Smooth muscle cell (in vitro differentiated cells): Measurements from ENCODE around the gene CAPS. TPM values are rescaled to one million over a fixed set of nuclear protein-coding genes. Genes with fewer than 3 reads are reported as not detected.
A peak's percentile ranks its signal among the peaks of the same experiment; 100 is the strongest.

Source experiments
- DNase-seq: peaks from one replicate; lab custom pipeline; 2025; ENCODE audit not compliant: unreplicated experiment; lab: John Stamatoyannopoulos, UW
- H2AFZ ChIP-seq: fragments of 200-600 bp; sonication (generic); 2 replicates; pipeline ENCODE4 v1.6.0; 2016; ENCODE audit warnings: antibody characterized with exemption, low read depth, mild to moderate bottlenecking
- H3F3A ChIP-seq: fragments of 200-600 bp; sonication (generic); 2 replicates; pipeline ENCODE4 v1.6.0; 2017; ENCODE audit warnings: antibody characterized with exemption, low read depth
- H3K27ac ChIP-seq: fragments of 200-600 bp; sonication (generic); 2 replicates; pipeline ENCODE4 v1.5.1; 2016; ENCODE audit warnings: low read depth, mild to moderate bottlenecking
- H3K27me3 ChIP-seq: fragments of 200-600 bp; sonication (generic); 2 replicates; pipeline ENCODE4 v1.6.1; 2016; ENCODE audit warnings: low read depth, mild to moderate bottlenecking
- H3K36me3 ChIP-seq: fragments of 200-600 bp; sonication (generic); 2 replicates; pipeline ENCODE4 v1.5.1; 2016; ENCODE audit warnings: low read depth
- H3K4me1 ChIP-seq: fragments of 200-600 bp; sonication (generic); 2 replicates; pipeline ENCODE4 v1.5.1; 2016; ENCODE audit warnings: low read depth
- H3K4me2 ChIP-seq: fragments of 200-600 bp; sonication (generic); 2 replicates; pipeline ENCODE4 v1.6.0; 2016; ENCODE audit warnings: mild to moderate bottlenecking
- H3K4me3 ChIP-seq: fragments of 200-600 bp; sonication (generic); 2 replicates; pipeline ENCODE4 v1.5.1; 2016; ENCODE audit warnings: mild to moderate bottlenecking
- H3K79me2 ChIP-seq: fragments of 200-600 bp; sonication (generic); 2 replicates; pipeline ENCODE4 v1.6.0; 2016; ENCODE audit warnings: low read depth, mild to moderate bottlenecking
- H3K9ac ChIP-seq: fragments of 200-600 bp; sonication (generic); 2 replicates; pipeline ENCODE4 v1.6.0; 2016; ENCODE audit warnings: low read depth
- H3K9me3 ChIP-seq: fragments of 200-600 bp; sonication (generic); replicated peaks from 2 replicates; pipeline ENCODE4 v1.5.1; 2016; ENCODE audit warnings: low read depth
- H4K20me1 ChIP-seq: fragments of 200-600 bp; sonication (generic); 2 replicates; pipeline ENCODE4 v1.6.0; 2016; ENCODE audit warnings: low read depth
- WGBS: methylation state at CpG from one replicate; pipeline ENCODE4 v1.1.7; 2016; ENCODE audit warnings: low lambda C conversion rate; 5-methylcytosine and 5-hydroxymethylcytosine counted together
- polyA plus RNA-seq: library from polyadenylated mRNA; unstranded; fragments of >200 nt; fragmentation: Nextera tagmentation; extraction: Ambion mirVana; gene quantifications from 2 replicates; pipeline ENCODE4 v1.2.1, GENCODE V29; 2016
- total RNA-seq: library from RNA; depleted of rRNA; stranded (reverse); fragments of >200 nt; gene quantifications from 2 replicates; pipeline ENCODE4 v1.2.3, GENCODE V29; 2014
- TF ChIP-seq, protein P1 (sequence below): fragments of 200-600 bp; sonication (generic); IDR thresholded peaks from 2 replicates; pipeline ENCODE4 v1.5.1; 2017; ENCODE audit warnings: borderline replicate concordance, mild to moderate bottlenecking, antibody characterized with exemption; ENCODE audit not compliant: insufficient read depth, poor library complexity, severe bottlenecking

CAPS gene
- total and polyA plus RNA-seq, 2 experiments from 2014 or later, result 5.1 to 17.3 TPM

GRCh38 chr19:5937550-5937949, 23.5 kb downstream of the CAPS start:
- H3K4me2 ChIP-seq, result no peak overlapping the region
- peaks cover 95% of the 10 kb centered on the region for H4K20me1 ChIP-seq
- H3K4me1 ChIP-seq, result peaks cover 20% of the 10 kb centered on the region
- no peaks in the 10 kb centered on the region for H3K9me3 ChIP-seq
- H3K9ac ChIP-seq, result no peak overlapping the region
- peaks cover 17% of the 10 kb centered on the region for H3F3A ChIP-seq
- H3K36me3 ChIP-seq, result no peaks in the 10 kb centered on the region
- H3K27me3 ChIP-seq, result no peaks in the 10 kb centered on the region
- no peak overlapping the region for H3K4me3 ChIP-seq
- WGBS, result 70% methylated on average over 10 of the region's 10 CpGs
- no peak for DNase-seq
- peaks cover 33% of the 10 kb centered on the region for H3K79me2 ChIP-seq
- TF ChIP-seq, protein P1, sequence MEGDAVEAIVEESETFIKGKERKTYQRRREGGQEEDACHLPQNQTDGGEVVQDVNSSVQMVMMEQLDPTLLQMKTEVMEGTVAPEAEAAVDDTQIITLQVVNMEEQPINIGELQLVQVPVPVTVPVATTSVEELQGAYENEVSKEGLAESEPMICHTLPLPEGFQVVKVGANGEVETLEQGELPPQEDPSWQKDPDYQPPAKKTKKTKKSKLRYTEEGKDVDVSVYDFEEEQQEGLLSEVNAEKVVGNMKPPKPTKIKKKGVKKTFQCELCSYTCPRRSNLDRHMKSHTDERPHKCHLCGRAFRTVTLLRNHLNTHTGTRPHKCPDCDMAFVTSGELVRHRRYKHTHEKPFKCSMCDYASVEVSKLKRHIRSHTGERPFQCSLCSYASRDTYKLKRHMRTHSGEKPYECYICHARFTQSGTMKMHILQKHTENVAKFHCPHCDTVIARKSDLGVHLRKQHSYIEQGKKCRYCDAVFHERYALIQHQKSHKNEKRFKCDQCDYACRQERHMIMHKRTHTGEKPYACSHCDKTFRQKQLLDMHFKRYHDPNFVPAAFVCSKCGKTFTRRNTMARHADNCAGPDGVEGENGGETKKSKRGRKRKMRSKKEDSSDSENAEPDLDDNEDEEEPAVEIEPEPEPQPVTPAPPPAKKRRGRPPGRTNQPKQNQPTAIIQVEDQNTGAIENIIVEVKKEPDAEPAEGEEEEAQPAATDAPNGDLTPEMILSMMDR, result no peak
- no peak overlapping the region for H3K27ac ChIP-seq
- no peak overlapping the region for H2AFZ ChIP-seq

GRCh38 chr19:5940260-5941208, 26.5 kb downstream of the CAPS start:
- Histone ChIP-seq H3K4me1 (peaks cover 15% of the 10 kb centered on the region), H3K4me2 (no peak overlapping the region)
- WGBS, result 95% methylated on average over 21 of the region's 21 CpGs

GRCh38 chr19:5941673-5942072, 27.6 kb downstream of the CAPS start:
- H3K79me2 ChIP-seq, result peaks cover 47% of the 10 kb centered on the region
- no peak overlapping the region for H2AFZ ChIP-seq
- WGBS, result 100% methylated on average over 11 of the region's 11 CpGs
- no peak overlapping the region for H3K9ac ChIP-seq
- H3K27ac ChIP-seq, result peak overlapping the region; percentile 92
- no peaks in the 10 kb centered on the region for H3K9me3 ChIP-seq
- H3K4me1 ChIP-seq, result peaks cover 12% of the 10 kb centered on the region
- H3K36me3 ChIP-seq, result no peaks in the 10 kb centered on the region
- H3K27me3 ChIP-seq, result no peaks in the 10 kb centered on the region
- H4K20me1 ChIP-seq, result peaks cover 99% of the 10 kb centered on the region
- peaks cover 12% of the 10 kb centered on the region for H3F3A ChIP-seq
- no peak for DNase-seq
- H3K4me3 ChIP-seq, result no peak overlapping the region
- no peak overlapping the region for H3K4me2 ChIP-seq
- TF ChIP-seq, protein P1, result no peak

More at GRCh38 chr19:5940260-5941208, 26.5 kb downstream of the CAPS start:
- no peak for DNase-seq
- no peaks in the 10 kb centered on the region for H3K27me3 ChIP-seq
- H3F3A ChIP-seq, result peaks cover 20% of the 10 kb centered on the region
- no peak overlapping the region for H3K9ac ChIP-seq
- TF ChIP-seq, protein P1, result no peak
- no peak overlapping the region for H3K27ac ChIP-seq
- H4K20me1 ChIP-seq, result peaks cover 99% of the 10 kb centered on the region
- no peak overlapping the region for H2AFZ ChIP-seq
- peaks cover 36% of the 10 kb centered on the region for H3K79me2 ChIP-seq
- H3K9me3 ChIP-seq, result no peaks in the 10 kb centered on the region
- H3K36me3 ChIP-seq, result no peaks in the 10 kb centered on the region
- no peak overlapping the region for H3K4me3 ChIP-seq
